Activated naive CD8-positive, alpha-beta T cell treated with anti-CD3 and anti-CD28 coated beads, Interleukin-2, amount 50 U/mL, for 16 hours (primary cell): Measurements from ENCODE around the gene TROAP.
"Not testable (repeated sequence)": the region's sequence is repeated elsewhere in the genome, so short reads cannot be mapped to it uniquely, and the experiment has no call there.

Source experiments
- DNase-seq: peaks from one replicate; pipeline ENCODE4 v3.0.0-alpha.2; 2020; ENCODE audit warnings: low read depth, low spot score

TROAP gene

DNA sequence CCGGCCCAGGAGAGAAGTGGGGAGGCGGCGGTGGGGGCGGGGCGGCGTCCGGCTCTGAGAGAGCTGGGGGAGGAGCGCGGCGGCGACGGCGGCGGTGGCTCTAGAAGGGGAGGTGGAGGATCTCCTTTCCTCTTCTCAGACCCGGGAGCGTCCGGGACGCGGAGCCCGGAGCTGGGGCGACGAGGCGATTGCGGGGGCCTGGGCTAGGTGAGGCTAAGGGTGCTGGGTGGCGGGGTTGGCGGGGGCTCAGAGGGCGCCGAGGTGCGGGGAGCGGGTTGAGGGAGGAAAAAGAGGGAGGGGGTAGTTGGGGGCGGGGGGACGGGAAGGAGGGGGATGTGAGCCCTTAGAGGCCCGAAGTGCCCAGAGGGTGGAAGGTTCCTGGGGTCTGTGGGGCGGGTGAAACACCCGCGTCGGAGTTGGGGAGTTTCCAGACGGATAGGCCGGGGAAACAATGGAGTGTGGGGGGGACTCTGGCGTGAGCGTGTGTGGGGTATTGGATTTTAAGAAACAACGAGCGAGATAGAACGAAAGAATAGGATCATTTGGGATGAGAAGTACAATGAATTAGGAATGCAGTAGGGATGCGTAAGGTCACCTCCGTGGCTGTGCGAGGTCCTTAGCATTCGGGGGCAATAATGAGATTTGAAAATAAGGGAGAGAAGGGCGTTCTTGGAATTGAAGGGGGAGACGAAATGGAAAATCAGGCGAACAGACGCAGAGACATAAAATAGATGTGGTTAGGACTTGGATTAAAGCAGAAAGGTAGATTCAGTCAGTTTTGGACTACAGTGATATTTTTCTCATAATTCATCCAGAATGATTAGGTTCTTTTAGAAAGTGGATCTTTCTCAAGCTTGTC lies 44.6 kb downstream of the TROAP start, which contains the start of gene SPATS2:
Gene SPATS2 (plus strand): TSS at position 82 of the 859 bp plus-strand sequence. CDS start 93,551 bp downstream, outside the sequence.
- no peak for DNase-seq

GRCh38 chr12:49368240-49368600 lies 45.2 kb downstream of the TROAP start:
- no peak for DNase-seq

GRCh38 chr12:49369411-49370145 lies 46.5 kb downstream of the TROAP start:
- no peak for DNase-seq

DNA sequence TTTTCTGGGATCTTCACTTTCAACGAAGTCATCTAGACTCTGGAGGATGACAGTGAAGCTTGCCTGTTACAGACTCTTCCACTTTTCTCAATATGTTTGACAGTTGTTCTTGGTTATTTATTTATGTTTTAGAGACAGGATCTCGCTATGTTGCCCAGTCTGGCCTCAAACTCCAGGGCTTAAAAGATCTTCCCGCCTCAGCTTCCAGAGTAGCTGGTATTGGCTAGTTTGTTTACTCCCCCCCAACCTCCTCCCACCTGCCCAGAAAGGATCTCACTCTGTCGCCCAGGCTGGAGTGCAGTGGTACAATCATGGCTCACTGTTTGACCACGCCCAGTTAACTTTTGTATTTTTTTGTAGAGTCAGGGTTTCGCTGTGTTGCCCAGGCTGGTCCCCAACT lies 47.5 kb downstream of the TROAP start:
- no peak for DNase-seq

- DNase-seq = no peak
Measured at GRCh38 chr12:49375406-49375805, 52.4 kb downstream of the TROAP start.

DNA sequence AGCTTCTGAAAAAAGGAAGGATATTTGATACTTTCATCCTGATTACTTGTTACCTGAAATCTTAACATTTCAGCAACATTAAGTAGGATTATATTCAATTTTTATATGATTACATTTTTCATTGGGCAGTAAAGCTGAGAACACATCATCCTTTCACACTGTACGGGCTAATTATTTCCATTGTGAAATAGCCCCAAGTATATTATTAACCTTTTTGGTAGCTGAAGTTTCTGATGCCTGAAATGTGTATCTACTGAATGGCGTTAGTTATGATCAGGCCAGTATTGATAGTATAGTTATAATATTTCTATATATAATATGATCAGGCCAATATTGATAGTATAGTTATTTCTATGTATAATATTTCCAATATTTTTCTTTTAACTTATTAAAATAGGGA lies 54.3 kb downstream of the TROAP start:
- DNase-seq = no peak

GRCh38 chr12:49380184-49380583 lies 57.1 kb downstream of the TROAP start:
- DNase-seq = not testable (repeated sequence)
